HG02870 (cell line): ENCODE results near the gene SIPA1L3.

Source experiments
- ATAC-seq: cut with Tn5 transposase; IDR thresholded peaks from one replicate; pipeline ENCODE4 v1.9.1; 2021; ENCODE audit warnings: mild to moderate bottlenecking, moderate library complexity; ENCODE audit not compliant: unreplicated experiment

SIPA1L3 gene

DNA sequence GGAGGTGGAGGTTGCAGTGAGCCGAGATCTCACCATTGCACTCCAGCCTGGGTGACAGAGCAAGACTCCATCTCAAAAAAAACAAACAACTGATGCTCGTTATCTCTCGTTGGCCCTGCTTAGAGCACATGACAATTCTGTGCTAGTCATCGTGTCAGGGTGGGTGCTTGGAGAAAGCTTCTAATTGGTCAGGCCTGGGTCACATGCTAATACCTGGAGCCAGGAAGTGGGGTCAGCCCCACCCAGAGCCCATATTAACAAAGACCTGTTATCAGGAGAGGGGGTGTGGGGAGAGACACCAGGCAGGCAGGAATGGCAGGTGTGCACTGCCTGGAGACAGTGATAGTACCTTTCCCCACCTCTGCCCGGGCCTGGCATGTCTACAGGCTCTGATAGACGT, 232.1 kb downstream of the SIPA1L3 start:
- no peak for ATAC-seq

DNA sequence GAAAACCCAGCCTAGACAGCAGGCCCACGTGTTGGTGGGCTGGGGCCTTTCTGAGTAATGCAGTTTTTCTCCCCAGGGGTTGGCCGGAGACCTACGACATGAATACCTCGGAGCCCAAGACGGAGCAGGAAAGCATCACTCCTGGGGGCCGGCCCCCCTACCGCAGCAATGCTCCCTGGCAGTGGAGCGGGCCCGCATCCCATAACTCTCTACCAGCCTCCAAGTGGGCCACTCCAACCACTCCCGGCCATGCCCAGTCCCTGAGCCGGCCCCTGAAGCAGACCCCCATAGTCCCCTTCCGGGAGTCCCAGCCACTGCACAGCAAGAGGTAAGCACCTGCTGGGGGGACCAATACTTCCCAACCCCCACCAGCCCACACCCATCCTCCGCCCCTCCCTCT, 234.1 kb downstream of the SIPA1L3 start:
- no peak for ATAC-seq

DNA sequence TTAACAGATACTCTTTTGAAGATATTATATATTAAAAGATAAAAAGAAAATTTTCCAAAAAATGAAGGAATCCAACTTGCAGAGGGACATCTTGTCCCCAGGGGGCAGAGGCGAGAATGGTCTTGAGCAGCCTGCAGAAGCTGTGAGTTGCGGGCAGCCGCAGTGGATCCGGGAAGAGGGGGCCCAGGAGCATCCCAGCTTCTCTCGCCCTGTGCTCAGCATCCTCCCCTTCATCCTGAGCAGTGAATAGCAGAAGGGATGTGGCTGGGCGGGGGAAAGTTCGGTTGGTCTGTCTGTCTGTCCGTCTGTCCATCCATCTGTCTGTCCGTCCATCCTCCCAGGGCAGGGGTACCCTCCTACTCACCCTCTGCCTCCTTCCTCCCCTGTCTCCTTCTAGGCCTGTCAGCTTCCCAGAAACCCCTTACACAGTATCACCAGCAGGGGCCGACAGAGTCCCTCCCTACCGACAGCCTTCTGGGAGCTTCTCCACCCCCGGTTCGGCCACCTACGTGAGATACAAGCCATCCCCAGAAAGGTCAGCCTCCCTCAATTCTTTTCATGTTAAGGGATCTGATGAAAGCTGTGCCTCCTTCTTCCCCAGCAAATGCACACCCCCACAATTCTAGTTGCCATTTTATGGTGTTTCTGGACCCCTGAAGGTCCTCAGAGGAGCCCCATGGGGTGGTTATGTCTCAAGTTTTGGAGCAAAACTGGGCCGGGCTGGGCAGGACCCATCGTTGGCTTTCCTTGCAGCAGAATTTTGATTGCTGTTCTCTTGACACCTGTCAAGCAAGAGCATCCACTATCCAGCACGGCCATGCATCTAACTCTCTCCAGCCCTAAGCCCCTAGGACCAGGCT, 235.4 kb downstream of the SIPA1L3 start:
- no peak for ATAC-seq

DNA sequence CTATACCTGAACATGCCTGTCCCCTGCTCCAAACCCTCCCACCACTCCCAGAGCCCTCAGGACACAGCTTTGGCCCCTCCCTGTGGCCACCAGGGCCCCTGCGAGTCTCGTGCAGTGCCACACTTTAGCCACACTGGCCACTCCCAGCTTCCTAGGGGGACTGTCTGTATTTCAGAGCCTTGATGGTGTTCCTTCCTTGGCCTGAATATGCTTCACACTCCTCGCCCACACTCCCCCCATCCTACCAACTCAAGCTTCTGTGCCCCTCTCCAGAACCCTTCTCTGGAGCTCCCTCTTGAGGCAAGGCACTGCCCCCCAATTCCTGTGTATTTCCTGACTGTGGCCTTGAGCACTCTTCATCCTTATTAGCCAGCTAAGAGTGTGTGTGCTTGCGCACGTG, 236.8 kb downstream of the SIPA1L3 start:
- no peak for ATAC-seq

DNA sequence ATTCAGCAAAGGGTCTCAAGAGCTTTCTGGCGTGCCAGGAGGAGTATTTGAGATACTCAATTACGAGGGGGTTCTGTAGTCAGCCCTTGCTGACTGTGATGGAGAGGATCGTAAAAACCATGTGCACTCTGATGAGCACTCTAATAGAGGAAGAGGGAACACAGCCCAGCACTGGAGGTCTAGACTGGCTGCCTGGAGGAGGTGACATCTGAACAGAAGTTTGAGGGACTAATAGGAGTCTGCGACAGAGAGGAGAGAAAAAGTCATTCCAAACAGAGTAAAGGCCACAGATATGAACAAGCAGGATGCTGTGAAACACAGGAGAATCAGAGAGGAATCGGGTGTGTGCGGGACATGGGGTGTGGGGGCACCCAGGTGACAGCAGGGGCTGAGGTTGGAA, 237.7 kb downstream of the SIPA1L3 start:
- ATAC-seq = no peak

DNA sequence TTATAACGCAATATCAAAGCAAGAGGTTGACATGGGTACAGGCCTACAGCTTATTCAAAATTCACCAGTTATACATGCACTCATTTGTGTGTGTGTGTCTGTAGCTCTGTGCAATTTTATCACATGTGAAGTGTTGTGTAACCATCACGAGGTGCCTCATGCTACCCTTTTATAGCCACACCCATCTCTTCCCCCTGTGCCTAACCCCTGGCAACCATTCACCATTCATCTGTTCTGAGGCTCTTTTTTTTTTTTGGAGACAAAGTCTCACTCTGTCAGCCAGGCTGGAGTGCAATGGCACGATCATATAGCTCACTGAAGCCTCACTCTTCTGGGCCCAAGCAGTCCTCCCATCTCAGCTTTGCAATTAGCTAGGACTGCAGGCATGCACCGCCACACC, 238.6 kb downstream of the SIPA1L3 start:
- no peak for ATAC-seq

DNA sequence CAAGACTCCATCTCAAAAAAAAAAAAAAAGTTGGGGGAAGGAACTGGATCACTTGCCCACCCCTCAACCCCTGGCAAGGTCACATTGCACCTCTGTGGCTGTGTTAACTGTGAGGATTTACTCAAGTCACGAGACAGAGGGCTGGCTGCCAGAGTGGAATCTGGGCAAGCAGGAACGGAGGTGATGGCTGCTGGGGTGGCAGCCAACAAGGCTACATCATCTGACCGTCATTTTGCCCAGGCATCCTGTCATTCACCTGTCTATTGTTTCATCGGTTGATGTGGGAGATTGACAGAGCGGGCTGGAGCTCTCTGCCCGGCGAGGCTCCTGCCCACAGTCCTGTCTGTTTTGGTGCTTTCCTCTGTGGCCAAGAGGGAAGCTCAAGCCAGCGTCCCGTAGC, 241.3 kb downstream of the SIPA1L3 start:
- ATAC-seq = no peak

DNA sequence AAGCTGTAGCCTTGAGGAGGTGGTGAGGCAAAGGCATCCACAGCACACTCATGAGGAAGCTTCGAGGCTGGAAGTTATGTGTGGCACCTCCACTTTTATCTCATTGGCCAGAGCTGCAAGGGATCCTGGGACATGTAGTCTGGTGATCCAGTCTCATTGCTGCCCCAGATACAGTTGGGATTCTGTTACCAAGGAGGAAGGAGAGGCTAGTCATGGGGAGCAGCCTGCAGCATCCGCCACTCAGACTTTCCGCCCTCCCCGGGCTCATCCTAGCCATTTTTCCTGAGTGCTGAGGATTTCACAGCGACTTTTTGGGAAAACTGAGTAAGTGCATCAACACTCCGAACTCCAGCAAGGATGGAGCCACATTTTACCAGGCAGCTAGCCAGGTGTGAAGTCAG, 242.7 kb downstream of the SIPA1L3 start:
- ATAC-seq = no peak

DNA sequence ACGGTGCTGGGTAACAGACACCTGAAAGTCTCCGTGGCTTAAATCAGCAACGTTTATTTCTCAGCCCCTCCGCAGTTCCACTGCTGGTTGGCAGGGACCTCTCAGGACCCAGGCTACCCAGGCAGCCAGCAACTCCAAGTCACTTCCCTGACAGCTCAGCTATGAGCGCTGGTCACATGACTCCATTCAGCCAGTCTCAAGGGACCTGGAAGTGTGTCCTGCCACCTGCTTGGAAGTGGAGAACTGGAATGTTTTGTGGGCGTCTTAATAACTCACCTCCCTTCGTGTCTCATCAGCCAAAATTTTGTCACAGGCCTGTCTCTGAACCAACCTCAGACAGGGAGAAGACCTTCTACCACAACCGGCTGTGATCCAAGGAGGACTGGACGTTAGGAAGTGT, 244.2 kb downstream of the SIPA1L3 start:
- no peak for ATAC-seq

DNA sequence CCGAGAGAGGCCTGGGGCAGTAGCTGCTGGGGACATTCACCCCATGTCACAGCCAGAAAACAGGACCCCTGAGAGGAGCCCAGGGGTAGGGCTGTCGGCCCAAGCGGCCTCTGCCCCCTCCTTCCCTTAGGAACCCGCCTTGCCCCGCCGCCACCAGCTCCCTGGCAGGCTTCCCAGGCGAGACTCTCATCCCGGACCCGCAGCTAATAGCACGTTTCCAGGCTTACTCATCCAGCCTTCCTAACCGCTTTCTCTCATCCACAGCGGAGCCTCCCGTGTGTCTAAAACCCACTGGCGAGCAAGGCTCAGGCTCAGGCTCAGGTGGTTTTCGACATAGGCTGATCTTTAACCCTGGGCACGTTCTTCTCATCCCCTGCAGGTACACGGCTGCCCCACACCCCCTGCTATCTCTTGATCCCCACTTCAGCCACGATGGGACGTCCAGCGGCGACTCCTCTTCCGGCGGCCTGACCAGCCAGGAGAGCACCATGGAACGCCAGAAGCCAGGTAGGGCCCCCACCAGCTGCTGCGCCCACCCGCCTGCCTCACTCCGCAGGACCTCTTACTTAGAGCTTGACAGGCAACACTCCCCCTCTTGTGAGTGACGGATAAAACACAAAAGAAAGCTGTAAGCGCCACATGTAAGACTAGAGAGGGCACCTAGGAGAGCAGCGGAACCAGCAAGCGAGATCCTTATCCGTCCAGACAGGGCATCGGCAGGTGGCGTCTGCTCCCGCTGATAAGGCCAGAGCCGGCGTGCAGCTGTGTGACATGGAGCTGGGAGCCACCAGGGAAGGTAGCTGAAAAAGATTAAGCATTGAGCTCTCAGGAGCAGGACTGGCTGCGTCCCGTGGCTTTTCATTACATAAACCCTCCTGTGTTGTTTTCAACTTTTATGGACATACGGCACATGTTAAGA, 245.7 kb downstream of the SIPA1L3 start:
- no peak for ATAC-seq

DNA sequence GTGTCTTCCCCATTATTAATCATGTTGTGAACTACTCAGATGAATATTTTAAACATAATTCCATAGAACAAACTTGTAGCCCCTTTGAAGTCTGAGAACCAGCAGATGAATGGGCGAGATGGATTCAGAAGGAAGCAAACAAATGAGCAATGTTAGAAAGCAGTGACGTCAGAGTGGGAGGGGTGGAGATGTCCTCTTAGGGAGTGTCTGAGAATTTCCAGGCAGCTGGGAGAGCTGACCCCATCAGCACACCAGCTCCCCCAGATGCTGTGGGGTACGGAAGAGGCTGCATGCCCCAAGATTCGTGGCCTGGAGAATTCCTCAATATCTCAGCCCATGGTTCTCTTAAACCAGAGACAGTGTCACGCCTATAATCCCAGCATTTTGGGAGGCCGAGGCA, 248.4 kb downstream of the SIPA1L3 start:
- ATAC-seq = no peak

DNA sequence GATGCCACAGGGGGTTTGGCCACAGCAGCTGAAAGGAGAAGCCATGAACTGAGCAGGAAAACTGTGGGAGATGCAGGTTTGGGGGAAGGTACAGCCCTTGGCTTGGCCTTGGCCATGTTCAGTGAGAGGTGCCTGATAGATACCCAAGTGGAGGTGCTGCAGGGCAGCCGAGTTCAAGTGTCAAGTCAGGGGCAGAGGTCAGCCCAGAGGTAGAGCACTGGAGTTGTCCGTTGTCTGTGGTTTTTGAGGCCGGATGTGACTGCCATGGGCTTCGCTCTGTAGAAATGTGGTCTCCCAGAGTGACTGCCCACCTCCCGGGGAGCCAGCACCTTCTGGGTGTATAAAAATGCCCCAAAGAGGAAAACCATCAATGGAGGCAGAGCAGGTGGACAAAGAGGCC, 251.7 kb downstream of the SIPA1L3 start:
- ATAC-seq = no peak

DNA sequence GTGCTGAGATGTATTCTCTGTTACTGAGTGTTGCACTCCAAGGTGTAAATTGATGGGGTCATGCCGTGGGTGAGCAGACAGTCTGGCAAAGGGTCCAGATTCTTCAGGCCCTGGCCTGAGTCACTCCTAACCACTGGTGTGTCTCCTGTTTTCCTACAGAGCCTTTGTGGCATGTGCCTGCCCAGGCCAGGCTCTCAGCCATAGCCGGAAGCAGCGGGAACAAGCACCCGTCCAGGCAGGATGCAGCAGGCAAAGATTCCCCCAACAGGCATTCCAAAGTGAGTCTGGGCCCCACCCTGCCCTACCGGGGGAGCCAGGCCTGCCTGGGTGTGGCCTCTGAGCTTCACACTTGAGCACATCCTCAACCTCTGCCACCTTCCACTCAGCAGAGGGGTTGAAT, 255.1 kb downstream of the SIPA1L3 start:
- no peak for ATAC-seq

DNA sequence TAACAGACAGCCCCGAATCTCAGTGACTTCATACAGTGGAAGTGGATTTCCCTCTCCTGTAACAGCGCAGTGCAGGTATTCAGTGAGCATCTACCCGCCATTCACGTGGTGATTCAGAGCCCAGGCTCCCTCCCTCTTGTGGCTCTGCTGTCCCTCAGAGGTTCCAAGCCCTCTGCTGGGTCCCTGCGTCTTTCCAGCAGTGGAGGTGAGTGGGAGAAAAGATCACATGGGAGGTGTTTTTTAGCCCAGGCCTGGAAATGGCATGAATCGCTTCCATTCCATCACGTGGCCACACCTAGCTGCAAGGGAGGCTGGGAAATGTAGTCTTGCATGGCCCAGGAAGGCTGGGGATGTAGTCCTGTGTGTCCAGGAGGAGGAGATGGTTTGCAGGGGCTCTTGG, 255.6 kb downstream of the SIPA1L3 start:
- no peak for ATAC-seq

DNA sequence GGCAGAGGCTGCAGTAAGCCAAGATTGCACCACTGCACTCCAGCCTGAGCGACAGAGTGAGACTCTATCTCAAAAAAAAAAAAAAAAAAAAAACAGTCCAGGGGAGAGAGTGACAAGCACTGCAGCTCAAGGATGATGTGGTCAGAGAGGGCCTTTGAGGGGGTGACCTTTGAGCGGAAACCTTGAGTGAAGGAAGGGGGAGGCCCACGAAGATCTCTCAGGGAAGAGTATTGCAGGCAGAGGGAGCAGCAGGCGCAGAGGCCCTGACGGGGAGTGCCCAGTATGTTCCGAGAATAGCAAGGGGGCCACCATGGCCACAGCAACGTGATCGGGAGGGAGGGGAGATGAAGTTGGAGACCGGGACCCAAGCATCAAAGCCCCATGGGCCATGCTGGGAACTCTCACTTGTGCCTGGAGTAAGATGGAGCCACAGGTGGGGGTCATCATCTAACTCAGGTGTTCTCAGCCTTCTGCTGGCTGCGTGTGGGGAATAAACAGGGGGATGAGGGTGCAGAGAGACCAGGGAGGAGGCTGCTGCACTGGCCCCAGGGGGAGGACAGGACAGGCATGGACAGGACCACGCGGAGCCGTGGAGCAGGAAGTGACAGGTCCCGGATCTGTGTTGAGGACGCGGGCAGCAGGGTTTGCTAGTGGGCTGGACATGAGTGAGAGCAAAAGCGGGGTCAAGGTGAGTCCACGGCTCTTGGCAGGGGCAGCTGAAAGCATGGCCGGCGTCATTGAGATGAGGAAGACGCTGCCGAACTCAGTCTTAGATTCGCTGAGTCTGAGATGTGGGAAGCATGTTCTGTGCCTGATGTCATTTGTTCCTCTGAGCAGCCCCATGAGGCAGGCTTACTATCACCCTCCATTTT, 256.6 kb downstream of the SIPA1L3 start:
- ATAC-seq = no peak

DNA sequence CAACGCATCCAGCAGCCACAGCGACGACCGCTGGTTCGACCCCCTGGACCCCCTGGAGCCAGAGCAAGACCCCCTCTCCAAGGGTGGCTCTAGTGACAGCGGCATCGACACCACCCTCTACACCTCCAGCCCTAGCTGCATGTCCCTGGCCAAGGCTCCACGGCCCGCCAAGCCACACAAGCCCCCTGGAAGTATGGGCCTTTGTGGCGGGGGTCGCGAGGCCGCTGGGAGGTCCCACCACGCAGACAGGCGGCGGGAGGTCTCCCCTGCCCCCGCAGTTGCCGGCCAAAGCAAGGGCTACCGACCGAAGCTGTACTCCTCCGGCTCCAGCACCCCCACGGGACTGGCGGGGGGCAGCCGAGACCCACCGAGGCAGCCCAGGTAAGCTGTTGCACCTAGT, 257.5 kb downstream of the SIPA1L3 start:
- ATAC-seq = no peak

DNA sequence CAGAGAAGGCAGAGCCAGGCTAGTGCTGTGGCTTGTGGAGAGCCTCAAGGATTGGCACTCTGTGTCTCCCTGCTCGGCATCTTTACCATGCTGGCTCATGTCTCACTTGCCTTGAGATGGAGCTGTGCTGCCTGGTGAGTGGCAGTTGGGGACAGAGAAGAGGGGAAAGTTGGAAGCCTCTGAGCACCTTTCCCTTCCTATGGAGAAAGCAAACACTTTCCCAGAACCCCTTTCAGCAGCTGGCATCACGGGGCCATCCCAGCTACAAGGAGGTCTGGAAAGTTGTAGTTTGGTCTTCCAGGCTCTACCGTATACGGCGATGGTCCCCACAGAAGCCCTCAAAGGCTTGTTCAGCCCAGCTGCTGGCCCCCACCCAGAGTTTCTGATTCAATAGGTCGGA, 258.3 kb downstream of the SIPA1L3 start:
- ATAC-seq = no peak

DNA sequence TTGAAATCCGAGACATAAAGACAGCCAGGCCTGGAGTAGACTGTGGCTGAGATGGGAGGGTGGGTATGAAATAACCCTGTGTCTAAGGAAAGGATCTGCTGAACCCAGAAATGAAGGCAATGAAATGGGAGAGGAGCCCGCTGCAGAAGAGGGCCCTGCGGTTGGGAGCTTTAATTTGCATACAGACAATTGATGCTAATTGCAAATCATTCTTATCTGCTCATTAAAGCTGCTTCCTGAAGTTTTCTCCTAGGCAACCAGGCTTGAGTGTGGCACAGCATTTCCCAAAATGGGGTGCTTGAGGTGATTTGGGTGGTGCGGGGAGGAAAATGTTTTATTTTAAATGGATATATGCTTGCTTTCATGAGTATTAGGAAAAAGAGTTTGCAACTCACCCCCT, 261.6 kb downstream of the SIPA1L3 start:
- no peak for ATAC-seq

DNA sequence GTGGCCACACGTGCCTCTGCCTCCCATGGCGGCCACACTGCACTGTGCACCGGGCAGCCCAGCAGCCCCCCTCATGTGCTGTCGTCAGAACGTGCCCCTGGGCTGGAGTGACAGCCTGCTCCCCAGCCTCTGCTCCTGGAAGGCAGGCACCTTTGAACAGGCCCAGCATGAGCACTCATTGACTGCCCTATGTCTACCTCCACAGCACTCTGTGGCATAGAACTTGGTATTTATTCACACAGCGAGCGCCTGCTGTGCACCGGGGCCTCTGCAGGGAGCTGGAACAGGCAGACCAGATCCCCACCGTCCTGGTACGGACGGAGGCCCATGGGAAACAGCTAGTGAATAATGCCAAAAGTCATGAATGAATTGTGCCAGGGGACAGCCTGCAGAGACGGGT, 263.3 kb downstream of the SIPA1L3 start:
- no peak for ATAC-seq

DNA sequence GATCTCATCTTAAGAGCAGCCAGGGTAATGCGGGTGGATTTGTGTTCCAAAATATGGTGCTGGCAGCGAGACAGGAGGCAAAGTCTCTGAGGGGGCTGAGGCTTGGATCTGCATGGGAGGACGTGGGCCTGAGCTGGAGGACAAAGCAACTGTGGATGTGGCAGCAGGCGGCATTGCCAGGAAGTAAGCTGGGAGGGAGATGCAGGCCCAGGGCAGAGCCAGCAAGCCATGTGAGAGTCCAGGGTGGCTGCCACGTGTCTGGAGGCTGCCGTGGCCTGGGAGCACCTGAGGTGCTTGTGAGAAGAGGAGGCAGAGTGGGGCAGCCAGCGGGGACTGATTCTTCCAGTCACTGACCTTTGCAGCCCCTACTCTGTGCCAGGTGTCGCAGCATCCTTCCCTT, 265.0 kb downstream of the SIPA1L3 start:
- no peak for ATAC-seq
